Right lobe of liver (tissue), 4 donors: ENCODE data around the gene CAMK1G.

ENCODE experiments used
- CTCF ChIP-seq, 4 donors: fragments of 200-600 bp in 3 of 4; fragments of 450-650 bp in 1 of 4; IDR thresholded peaks; one replicate each; pipeline versions ENCODE4 v1.5.1 to v1.8.0; 2016 to 2022; ENCODE audit warnings: antibody characterized with exemption in 4 of 4, mild to moderate bottlenecking in 2 of 4
- POLR2A ChIP-seq: fragments of 450-650 bp; IDR thresholded peaks from one replicate; pipeline ENCODE4 v1.6.1; 2017; ENCODE audit warnings: antibody characterized with exemption, mild to moderate bottlenecking
- donor health status: DM: no; HTN: no; CAD: no.
- donor health status: DM: no; HTN: no; CAD: no.
- donor health status: DM: no; HTN: yes; CAD: no.

GRCh38 chr1:209652873-209653401 is 69.4 kb downstream of the CAMK1G start:
- TF ChIP-seq POLR2A (peak; percentile 71), CTCF (IDR thresholded peaks at IDR 0.05) (no peak)
